GM12874 (cell line): ENCODE measurements around the gene APBA2.

ENCODE experiments used
- CTCF ChIP-seq: IDR thresholded peaks from 2 replicates; pipeline ENCODE4 v1.5.1; 2011; ENCODE audit warnings: low read depth, mild to moderate bottlenecking, control low read depth, low read length, moderate library complexity; ENCODE audit not compliant: insufficient read depth

The APBA2 gene

GRCh38 chr15:29107291-29107890 lies 221.6 kb downstream of the APBA2 start:
- no peak for TF ChIP-seq CTCF

GRCh38 chr15:29107971-29108645 lies 222.3 kb downstream of the APBA2 start:
- TF ChIP-seq CTCF, result no peak

GRCh38 chr15:29109762-29110161 lies 224.0 kb downstream of the APBA2 start:
- no peak for TF ChIP-seq CTCF

GRCh38 chr15:29110176-29110575 lies 224.4 kb downstream of the APBA2 start:
- no peak for TF ChIP-seq CTCF

GRCh38 chr15:29110733-29111132 lies 225.0 kb downstream of the APBA2 start:
- no peak for TF ChIP-seq CTCF

GRCh38 chr15:29111705-29112281 lies 226.0 kb downstream of the APBA2 start:
- no peak for TF ChIP-seq CTCF

GRCh38 chr15:29113336-29114220 lies 227.8 kb downstream of the APBA2 start:
- TF ChIP-seq CTCF, result no peak
